HG03342 (cell line): ENCODE data around the gene CPLX1.
"Not testable (repeated sequence)": the region's sequence is repeated elsewhere in the genome, so short reads cannot be mapped to it uniquely, and the experiment has no call there.

Source experiments
- ATAC-seq: cut with Tn5 transposase; IDR thresholded peaks from one replicate; pipeline ENCODE4 v1.9.1; 2021; ENCODE audit warnings: mild to moderate bottlenecking, moderate library complexity; ENCODE audit not compliant: unreplicated experiment

The CPLX1 gene

GRCh38 chr4:740656-741282, 85.2 kb downstream of the CPLX1 start:
- no peak for ATAC-seq

GRCh38 chr4:740011-740410, 85.9 kb downstream of the CPLX1 start:
- no peak for ATAC-seq

- no peak for ATAC-seq
Measured at GRCh38 chr4:739569-739968, 86.4 kb downstream of the CPLX1 start.

GRCh38 chr4:738781-739280, 87.1 kb downstream of the CPLX1 start:
- no peak for ATAC-seq

GRCh38 chr4:736561-736960, 89.4 kb downstream of the CPLX1 start:
- ATAC-seq, result not testable (repeated sequence)

GRCh38 chr4:735583-735982, 90.3 kb downstream of the CPLX1 start:
- ATAC-seq, result no peak
